Hepatocyte (in vitro differentiated cells): ENCODE results near the gene THSD7B. TPM values are rescaled to one million over a fixed set of nuclear protein-coding genes. Genes with fewer than 3 reads are reported as not detected.

Source experiments
- DNase-seq: peaks from one replicate; pipeline ENCODE4 v3.0.0-alpha.2; 2016; ENCODE audit warnings: low spot score
- H2AFZ ChIP-seq: fragments of 200-600 bp; sonication (generic); 2 replicates; pipeline ENCODE4 v1.6.0; 2016; ENCODE audit warnings: antibody characterized with exemption, mild to moderate bottlenecking
- H3K27ac ChIP-seq: fragments of 200-600 bp; sonication (generic); 2 replicates; pipeline ENCODE4 v1.5.1; 2016; ENCODE audit warnings: mild to moderate bottlenecking
- H3K27me3 ChIP-seq: fragments of 200-600 bp; sonication (generic); 2 replicates; pipeline ENCODE4 v1.6.1; 2016
- H3K36me3 ChIP-seq: fragments of 200-600 bp; sonication (generic); replicated peaks from 2 replicates; pipeline ENCODE4 v1.5.1; 2016; ENCODE audit warnings: low read depth; ENCODE audit not compliant: insufficient read depth
- H3K4me1 ChIP-seq: fragments of 200-600 bp; sonication (generic); 2 replicates; pipeline ENCODE4 v1.5.1; 2016; ENCODE audit warnings: mild to moderate bottlenecking, moderate library complexity; ENCODE audit not compliant: insufficient read depth
- H3K4me2 ChIP-seq: fragments of 200-600 bp; sonication (generic); 2 replicates; pipeline ENCODE4 v1.6.0; 2016
- H3K4me3 ChIP-seq: fragments of 200-600 bp; sonication (generic); 2 replicates; pipeline ENCODE4 v1.5.1; 2016; ENCODE audit warnings: mild to moderate bottlenecking
- H3K79me2 ChIP-seq: fragments of 200-600 bp; sonication (generic); 2 replicates; pipeline ENCODE4 v1.6.0; 2017; ENCODE audit warnings: mild to moderate bottlenecking
- H3K9me2 ChIP-seq: fragments of 200-600 bp; sonication (generic); replicated peaks from 2 replicates; pipeline ENCODE4 v1.6.0; 2017; ENCODE audit warnings: mild to moderate bottlenecking; ENCODE audit not compliant: insufficient read depth
- H3K9me3 ChIP-seq: fragments of 200-600 bp; sonication (generic); 2 replicates; pipeline ENCODE4 v1.5.1; 2016; ENCODE audit warnings: low read depth, mild to moderate bottlenecking
- H4K20me1 ChIP-seq: fragments of 200-600 bp; sonication (generic); 2 replicates; pipeline ENCODE4 v1.6.0; 2016; ENCODE audit warnings: mild to moderate bottlenecking; ENCODE audit not compliant: insufficient read depth, poor library complexity, severe bottlenecking
- EZH2 ChIP-seq: fragments of 200-600 bp; sonication (generic); IDR thresholded peaks from 2 replicates; pipeline ENCODE4 v1.6.1; 2016; ENCODE audit warnings: antibody characterized with exemption, mild to moderate bottlenecking, borderline replicate concordance
- EZH2phosphoT487 ChIP-seq: fragments of 200-600 bp; sonication (generic); IDR thresholded peaks from one replicate; pipeline ENCODE4 v1.6.1; 2018; ENCODE audit warnings: antibody characterized with exemption, mild to moderate bottlenecking, low read depth, moderate library complexity; ENCODE audit not compliant: unreplicated experiment, severe bottlenecking
- WGBS: methylation state at CpG from one replicate; pipeline ENCODE4 v1.1.6; 2016; ENCODE audit warnings: low lambda C conversion rate; ENCODE audit errors: missing lambda C conversion rate; 5-methylcytosine and 5-hydroxymethylcytosine counted together
- polyA plus RNA-seq: library from polyadenylated mRNA; unstranded; fragments of >200 nt; fragmentation: Nextera tagmentation; extraction: Ambion mirVana; gene quantifications from 2 replicates; pipeline ENCODE4 v1.2.1, GENCODE V29; 2016
- total RNA-seq: library from RNA; depleted of rRNA; stranded (reverse); fragments of >200 nt; gene quantifications from 2 replicates; pipeline ENCODE4 v1.2.3, GENCODE V29; 2014
- TF ChIP-seq, protein P1 (sequence below): fragments of 200-600 bp; sonication (generic); IDR thresholded peaks from 2 replicates; pipeline ENCODE4 v1.5.1; 2016; ENCODE audit warnings: antibody characterized with exemption, mild to moderate bottlenecking; ENCODE audit not compliant: poor library complexity

THSD7B gene
- total and polyA plus RNA-seq, 2 experiments from 2014 or later, result 0.48 to 5.7 TPM

DNA sequence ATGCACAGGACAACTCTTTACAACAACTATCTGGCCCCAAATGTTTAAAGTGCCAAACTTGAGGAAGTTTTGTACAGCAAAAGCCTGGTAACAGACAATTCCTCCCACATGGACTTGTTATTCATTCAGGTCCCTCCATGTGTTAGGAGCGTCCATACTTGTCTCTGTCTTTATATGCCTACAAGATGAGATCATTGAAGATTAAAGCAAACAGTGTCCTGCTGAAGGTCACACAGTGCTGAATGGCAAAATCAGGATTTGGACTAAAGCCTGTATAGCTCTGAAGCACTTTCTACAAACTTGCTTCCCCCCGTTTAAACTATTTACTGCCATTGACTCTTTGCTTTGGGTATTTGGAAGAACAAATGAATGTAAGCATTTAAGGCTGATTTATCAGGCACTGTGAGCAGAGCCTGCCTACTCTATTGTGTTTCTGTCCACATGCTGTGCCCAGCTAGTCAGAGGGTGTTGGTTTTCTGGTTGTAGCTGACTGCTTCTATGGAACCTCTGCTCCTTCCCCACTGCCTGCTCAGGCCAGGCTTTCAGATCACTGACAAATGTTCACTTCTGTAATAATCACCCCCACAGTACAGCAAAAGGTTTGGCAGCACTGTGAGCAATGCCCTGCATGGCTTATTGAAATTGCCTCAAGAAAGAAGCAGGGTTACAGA is 274.3 kb downstream of the THSD7B start:
- H3K36me3 ChIP-seq, result no peaks in the 10 kb centered on the region
- H3K9me3 ChIP-seq, result no peaks in the 10 kb centered on the region
- H3K4me1 ChIP-seq, result no peaks in the 10 kb centered on the region
- DNase-seq, result no peak
- TF ChIP-seq EZH2 (no peak), EZH2phosphoT487 (no peak)
- TF ChIP-seq, protein P1, sequence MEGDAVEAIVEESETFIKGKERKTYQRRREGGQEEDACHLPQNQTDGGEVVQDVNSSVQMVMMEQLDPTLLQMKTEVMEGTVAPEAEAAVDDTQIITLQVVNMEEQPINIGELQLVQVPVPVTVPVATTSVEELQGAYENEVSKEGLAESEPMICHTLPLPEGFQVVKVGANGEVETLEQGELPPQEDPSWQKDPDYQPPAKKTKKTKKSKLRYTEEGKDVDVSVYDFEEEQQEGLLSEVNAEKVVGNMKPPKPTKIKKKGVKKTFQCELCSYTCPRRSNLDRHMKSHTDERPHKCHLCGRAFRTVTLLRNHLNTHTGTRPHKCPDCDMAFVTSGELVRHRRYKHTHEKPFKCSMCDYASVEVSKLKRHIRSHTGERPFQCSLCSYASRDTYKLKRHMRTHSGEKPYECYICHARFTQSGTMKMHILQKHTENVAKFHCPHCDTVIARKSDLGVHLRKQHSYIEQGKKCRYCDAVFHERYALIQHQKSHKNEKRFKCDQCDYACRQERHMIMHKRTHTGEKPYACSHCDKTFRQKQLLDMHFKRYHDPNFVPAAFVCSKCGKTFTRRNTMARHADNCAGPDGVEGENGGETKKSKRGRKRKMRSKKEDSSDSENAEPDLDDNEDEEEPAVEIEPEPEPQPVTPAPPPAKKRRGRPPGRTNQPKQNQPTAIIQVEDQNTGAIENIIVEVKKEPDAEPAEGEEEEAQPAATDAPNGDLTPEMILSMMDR, result no peak
- H3K4me2 ChIP-seq, result no peak overlapping the region
- no peaks in the 10 kb centered on the region for H3K27me3 ChIP-seq
- H3K79me2 ChIP-seq, result no peaks in the 10 kb centered on the region
- H3K9me2 ChIP-seq, result no peaks in the 10 kb centered on the region
- H3K4me3 ChIP-seq, result no peak overlapping the region
- no peak overlapping the region for H2AFZ ChIP-seq
- 68% methylated on average over 2 of the region's 2 CpGs for WGBS
- H4K20me1 ChIP-seq, result no peaks in the 10 kb centered on the region
- no peak overlapping the region for H3K27ac ChIP-seq

DNA sequence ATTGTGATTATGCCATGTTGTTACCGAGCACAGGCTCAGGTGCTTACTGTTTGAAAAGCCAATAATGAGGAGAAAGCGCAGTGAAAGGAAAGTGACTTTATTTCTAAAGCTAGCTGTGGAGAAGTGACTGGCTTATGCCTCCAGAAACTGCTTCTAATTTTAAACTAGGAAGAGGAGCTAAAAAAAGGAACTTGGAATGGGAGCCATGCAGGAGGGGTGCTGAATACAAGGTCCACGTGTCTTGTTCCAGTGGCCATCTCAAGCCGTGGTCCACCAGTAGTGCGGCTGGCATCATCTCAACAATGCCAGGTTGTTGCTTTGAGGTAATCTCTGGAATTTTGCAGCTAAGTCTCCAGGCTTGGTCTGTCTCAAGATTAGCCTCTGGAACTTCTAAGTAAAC is 282.0 kb downstream of the THSD7B start:
- 73% methylated on average over 5 of the region's 5 CpGs for WGBS
- Histone ChIP-seq H2AFZ (no peak overlapping the region), H3K4me3 (no peak overlapping the region), H3K79me2 (no peaks in the 10 kb centered on the region), H3K36me3 (no peaks in the 10 kb centered on the region), H3K4me2 (no peak overlapping the region), H3K4me1 (no peaks in the 10 kb centered on the region), H4K20me1 (no peaks in the 10 kb centered on the region), H3K9me3 (no peaks in the 10 kb centered on the region), H3K27me3 (no peaks in the 10 kb centered on the region), H3K9me2 (no peaks in the 10 kb centered on the region), H3K27ac (no peak overlapping the region)
- DNase-seq, result no peak
- TF ChIP-seq EZH2phosphoT487 (no peak), EZH2 (no peak)
- TF ChIP-seq, protein P1, result no peak

DNA sequence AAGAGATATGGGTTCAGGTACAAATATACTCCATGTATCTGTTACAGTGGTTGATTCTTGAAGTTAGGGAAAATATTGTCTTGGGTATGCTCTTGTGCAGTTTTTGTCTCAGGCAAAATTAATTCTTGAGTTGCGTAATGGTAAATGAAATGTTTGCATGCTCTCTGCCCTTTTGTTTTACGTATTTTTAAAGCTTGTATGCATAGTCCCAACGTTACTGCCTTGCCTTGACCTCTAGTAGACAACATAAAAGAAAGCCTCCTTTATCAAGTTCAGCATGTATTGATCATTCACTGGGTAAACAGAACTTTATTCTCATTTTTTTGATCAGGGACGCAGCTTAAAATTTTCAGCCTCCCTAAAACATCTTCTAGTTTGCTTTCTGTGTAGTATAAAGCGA is 283.1 kb downstream of the THSD7B start:
- H3K36me3 ChIP-seq, result no peaks in the 10 kb centered on the region
- no peaks in the 10 kb centered on the region for H3K9me2 ChIP-seq
- no peaks in the 10 kb centered on the region for H3K27me3 ChIP-seq
- H3K79me2 ChIP-seq, result no peaks in the 10 kb centered on the region
- no peaks in the 10 kb centered on the region for H4K20me1 ChIP-seq
- no peak for DNase-seq
- H2AFZ ChIP-seq, result no peak overlapping the region
- no peak overlapping the region for H3K4me2 ChIP-seq
- no peak overlapping the region for H3K4me3 ChIP-seq
- no peak overlapping the region for H3K27ac ChIP-seq
- H3K4me1 ChIP-seq, result no peaks in the 10 kb centered on the region
- no peak for TF ChIP-seq EZH2
- TF ChIP-seq, protein P1, result no peak
- TF ChIP-seq EZH2phosphoT487, result no peak
- no peaks in the 10 kb centered on the region for H3K9me3 ChIP-seq
- WGBS, result 71% methylated on average over 5 of the region's 5 CpGs

DNA sequence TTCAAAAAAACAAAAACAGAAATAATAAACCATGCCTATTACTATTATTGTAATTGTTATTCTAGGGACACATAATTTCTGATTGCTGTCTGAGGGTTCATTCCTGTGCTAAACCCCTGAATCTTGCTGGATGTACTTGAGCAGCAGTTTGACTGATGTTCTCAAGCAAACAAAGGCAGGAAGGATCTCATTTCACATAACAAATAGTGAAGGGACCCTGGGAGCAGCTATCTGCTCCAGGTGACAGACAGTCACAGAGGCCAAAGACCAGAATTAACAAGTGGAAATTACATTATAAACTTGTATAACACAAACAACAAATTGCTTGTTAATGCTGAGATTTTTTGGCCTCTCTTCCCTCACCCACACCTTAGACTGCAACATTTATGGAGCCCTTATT is 284.2 kb downstream of the THSD7B start:
- Histone ChIP-seq H2AFZ (no peak overlapping the region), H3K4me2 (no peak overlapping the region), H3K4me3 (no peak overlapping the region), H3K9me2 (no peaks in the 10 kb centered on the region), H4K20me1 (no peaks in the 10 kb centered on the region), H3K4me1 (no peaks in the 10 kb centered on the region), H3K27ac (no peak overlapping the region), H3K27me3 (no peaks in the 10 kb centered on the region), H3K36me3 (no peaks in the 10 kb centered on the region), H3K9me3 (no peaks in the 10 kb centered on the region), H3K79me2 (no peaks in the 10 kb centered on the region)
- TF ChIP-seq EZH2 (no peak), EZH2phosphoT487 (no peak)
- TF ChIP-seq, protein P1, result no peak
- no peak for DNase-seq
